ENCODE results near the gene TTC39A. TPM values are rescaled to one million over a fixed set of nuclear protein-coding genes. Genes with fewer than 3 reads are reported as not detected.
"Not testable (repeated sequence)": the region's sequence is repeated elsewhere in the genome, so short reads cannot be mapped to it uniquely, and the experiment has no call there.

The TTC39A gene
- total and polyA plus RNA-seq, 4 experiments from 2014 or later = not detected

DNA sequence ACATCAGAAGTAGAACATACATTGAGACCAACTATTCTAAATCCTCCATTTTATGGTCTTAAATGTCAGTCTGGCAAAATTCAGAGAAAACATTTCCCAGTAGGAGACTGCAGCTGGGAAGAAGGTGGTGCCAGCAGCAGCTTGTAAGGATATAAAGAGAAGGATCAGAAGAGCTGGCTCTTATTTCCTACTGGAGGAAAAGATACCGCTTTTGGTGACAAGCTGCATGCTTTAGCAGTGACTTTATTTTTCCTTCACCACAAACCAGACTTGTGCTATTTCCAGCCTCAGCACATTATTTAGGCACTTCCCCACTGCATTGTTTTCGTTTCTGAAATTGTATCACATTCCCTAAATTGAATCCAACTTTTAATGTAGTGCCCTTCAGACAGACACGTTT is 65.9 kb downstream of the TTC39A start:
- no peak for DNase-seq
- Mint-ChIP-seq H3K9me3 (no peaks in the 10 kb centered on the region), H3K27ac (peak overlapping the region in 4 of 7 donors; percentile 36 to 66 (median 47))

DNA sequence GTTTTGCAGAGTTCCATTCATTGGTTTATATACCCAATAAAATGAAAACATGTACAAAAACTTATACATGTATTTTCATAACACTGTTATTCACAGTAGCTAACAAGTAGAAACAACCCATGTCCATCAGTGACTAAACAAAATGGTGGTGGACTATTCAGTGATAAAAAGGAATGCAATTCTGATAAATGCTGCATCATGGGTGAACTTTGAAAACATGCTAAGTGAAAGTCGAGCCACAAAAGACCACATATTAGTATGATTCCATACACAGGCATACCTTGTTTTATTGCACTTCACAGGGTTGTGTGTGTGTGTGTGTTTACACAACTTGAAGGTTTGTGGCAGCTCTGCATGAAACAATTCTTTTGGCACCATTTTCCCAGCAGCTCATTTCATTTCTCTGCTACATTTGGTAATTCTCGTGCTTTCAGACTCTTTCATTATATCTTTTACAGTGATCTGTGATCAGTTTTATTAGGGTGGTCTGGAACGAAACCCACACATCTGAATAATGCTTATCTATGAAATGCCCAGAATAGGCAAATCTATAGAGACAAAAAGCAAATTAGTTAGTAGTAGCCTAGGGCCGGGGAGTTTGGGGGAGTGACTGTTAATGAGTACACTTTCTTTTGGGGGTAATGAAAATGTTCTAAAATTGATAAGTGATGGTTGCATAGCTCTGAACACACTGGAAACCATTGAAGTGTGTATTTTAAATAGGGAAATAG is 67.0 kb downstream of the TTC39A start:
- Mint-ChIP-seq H3K4me1 (peaks cover 48 to 82% (median 67%) of the 10 kb centered on the region in 4 donors), H3K27ac (peak overlapping the region in 2 of 7 donors; percentile 38 to 41), H3K9me3 (no peaks in the 10 kb centered on the region), H3K36me3 (peaks cover 0 to 5% of the 10 kb centered on the region in 2 donors), H3K27me3 (no peaks in the 10 kb centered on the region), H3K4me3 (peak overlapping the region in 1 of 8 donors; percentile 46)
- DNase-seq = no peak
- Histone ChIP-seq H3K4me1 (ENCODE audit: insufficient read depth, low read length) (peaks cover 35% of the 10 kb centered on the region), H3K4me3 (ENCODE audit: low read length in 2 of 2) (no peak overlapping the region), H3K9me3 (ENCODE audit: control insufficient read depth in 1 of 2, low read length in 2 of 2) (no peaks in the 10 kb centered on the region), H3K27me3 (ENCODE audit: insufficient read depth, low read length) (no peaks in the 10 kb centered on the region), H3K36me3 (ENCODE audit: insufficient read depth, low read length) (no peaks in the 10 kb centered on the region), H3K27ac (ENCODE audit: low read depth, low read length) (no peak overlapping the region)
- intact Hi-C loops (cut with micrococcal nuclease) = no loop called here
- ChIA-PET POLR2A (ENCODE audit: partially characterized antibody) (no interaction called here), CTCF (ENCODE audit: partially characterized antibody) (interaction anchor here (1.6 kb wide), 1 partner anchor 28 kb away, joined by 4 read pairs; no protein-coding TSS in a partner anchor)

More for the DNA sequence above, 65.9 kb downstream of the TTC39A start:
- Histone ChIP-seq H3K9me3 (ENCODE audit: control insufficient read depth in 1 of 2, low read length in 2 of 2) (no peaks in the 10 kb centered on the region), H3K27me3 (ENCODE audit: insufficient read depth, low read length) (no peaks in the 10 kb centered on the region), H3K27ac (ENCODE audit: low read depth, low read length) (no peak overlapping the region), H3K36me3 (ENCODE audit: insufficient read depth, low read length) (no peaks in the 10 kb centered on the region), H3K4me3 (ENCODE audit: low read length in 2 of 2) (no peak overlapping the region), H3K4me1 (ENCODE audit: insufficient read depth, low read length) (peaks cover 28% of the 10 kb centered on the region)
- CTCF ChIA-PET (ENCODE audit: partially characterized antibody) = no interaction called here
- H3K4me1 Mint-ChIP-seq = peaks cover 40 to 75% (median 59%) of the 10 kb centered on the region in 4 donors
- no peak overlapping the region for H3K4me3 Mint-ChIP-seq
- intact Hi-C loops (cut with micrococcal nuclease) = no loop called here
- POLR2A ChIA-PET (ENCODE audit: partially characterized antibody) = interaction anchor here (1.7 kb wide), 1 partner anchor 29 kb away, joined by 4 read pairs; no protein-coding TSS in a partner anchor
- peaks cover 3 to 8% of the 10 kb centered on the region in 2 donors for H3K36me3 Mint-ChIP-seq
- no peaks in the 10 kb centered on the region for H3K27me3 Mint-ChIP-seq

DNA sequence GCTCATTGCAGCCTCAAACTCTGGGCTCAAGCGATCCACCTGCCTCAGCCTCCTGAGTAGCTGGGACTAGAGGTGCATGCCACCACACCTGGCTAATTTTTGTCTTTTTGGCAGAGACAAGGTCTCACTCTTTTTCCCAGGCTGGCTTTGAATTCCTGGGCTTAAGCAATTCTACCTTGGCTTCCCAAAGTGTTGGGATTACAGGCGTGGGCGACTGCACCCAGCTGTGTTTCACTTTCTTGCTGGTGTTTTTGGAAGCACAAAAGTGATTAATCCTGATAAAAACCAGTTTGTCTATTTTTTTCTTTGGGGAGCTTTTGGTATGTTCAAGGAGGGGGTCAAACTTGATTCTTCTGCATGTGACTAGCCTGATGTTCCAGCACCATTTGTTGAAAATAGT is 75.0 kb downstream of the TTC39A start:
- H3K27me3 ChIP-seq (ENCODE audit: insufficient read depth, low read length) = no peaks in the 10 kb centered on the region
- peaks cover 21% of the 10 kb centered on the region for H3K4me1 ChIP-seq (ENCODE audit: insufficient read depth, low read length)
- no peak for DNase-seq
- intact Hi-C loops (cut with micrococcal nuclease) = no loop called here
- Mint-ChIP-seq H3K27me3 (no peaks in the 10 kb centered on the region), H3K9me3 (no peaks in the 10 kb centered on the region), H3K4me1 (peaks cover 31 to 68% (median 43%) of the 10 kb centered on the region in 4 donors), H3K36me3 (peaks cover 0 to 5% of the 10 kb centered on the region in 2 donors), H3K27ac (peak overlapping the region in 1 of 7 donors; percentile 24), H3K4me3 (no peak overlapping the region)
- ChIA-PET CTCF (ENCODE audit: partially characterized antibody) (interaction anchor here (1.1 to 1.6 kb wide), 3 partner anchors 11 to 42 kb away, joined by 3 to 4 read pairs (median 4); no protein-coding TSS in a partner anchor), POLR2A (ENCODE audit: partially characterized antibody) (no interaction called here)
- H3K4me3 ChIP-seq (ENCODE audit: low read length in 2 of 2) = no peak overlapping the region
- H3K27ac ChIP-seq (ENCODE audit: low read depth, low read length) = no peak overlapping the region
- H3K9me3 ChIP-seq (ENCODE audit: control insufficient read depth in 1 of 2, low read length in 2 of 2) = no peaks in the 10 kb centered on the region
- H3K36me3 ChIP-seq (ENCODE audit: insufficient read depth, low read length) = no peaks in the 10 kb centered on the region

DNA sequence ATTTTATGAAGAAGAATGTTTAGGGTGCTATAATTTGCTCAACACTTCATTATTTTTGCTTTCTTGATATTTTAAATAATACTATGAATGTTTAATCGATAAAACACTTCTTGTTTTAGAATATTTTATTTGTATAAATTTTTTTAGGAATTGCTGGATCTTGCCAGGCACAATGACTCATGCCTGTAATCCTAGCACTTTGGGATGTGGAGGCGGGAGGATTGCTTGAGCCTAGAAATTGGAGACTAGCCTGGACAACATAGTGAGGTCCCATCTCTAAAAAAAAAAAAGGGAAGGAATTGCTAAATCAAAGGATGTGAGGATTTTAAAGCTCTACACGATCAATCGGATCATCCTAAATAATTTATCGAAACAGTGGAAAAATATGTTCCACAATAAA is 76.7 kb downstream of the TTC39A start:
- Histone ChIP-seq H3K36me3 (ENCODE audit: insufficient read depth, low read length) (no peaks in the 10 kb centered on the region), H3K4me1 (ENCODE audit: insufficient read depth, low read length) (peaks cover 15% of the 10 kb centered on the region), H3K27me3 (ENCODE audit: insufficient read depth, low read length) (no peaks in the 10 kb centered on the region), H3K27ac (ENCODE audit: low read depth, low read length) (no peak overlapping the region), H3K4me3 (ENCODE audit: low read length in 2 of 2) (no peak overlapping the region), H3K9me3 (ENCODE audit: control insufficient read depth in 1 of 2, low read length in 2 of 2) (no peaks in the 10 kb centered on the region)
- intact Hi-C loops (cut with micrococcal nuclease) = no loop called here
- H3K9me3 Mint-ChIP-seq = no peaks in the 10 kb centered on the region
- DNase-seq = no peak
- H3K4me1 Mint-ChIP-seq = peaks cover 23 to 63% (median 38%) of the 10 kb centered on the region in 4 donors
- no peak overlapping the region for H3K4me3 Mint-ChIP-seq
- CTCF ChIA-PET (ENCODE audit: partially characterized antibody) = no interaction called here
- no peaks in the 10 kb centered on the region for H3K27me3 Mint-ChIP-seq
- POLR2A ChIA-PET (ENCODE audit: partially characterized antibody) = no interaction called here
- peaks cover 0 to 5% of the 10 kb centered on the region in 2 donors for H3K36me3 Mint-ChIP-seq
- H3K27ac Mint-ChIP-seq = no peak overlapping the region

DNA sequence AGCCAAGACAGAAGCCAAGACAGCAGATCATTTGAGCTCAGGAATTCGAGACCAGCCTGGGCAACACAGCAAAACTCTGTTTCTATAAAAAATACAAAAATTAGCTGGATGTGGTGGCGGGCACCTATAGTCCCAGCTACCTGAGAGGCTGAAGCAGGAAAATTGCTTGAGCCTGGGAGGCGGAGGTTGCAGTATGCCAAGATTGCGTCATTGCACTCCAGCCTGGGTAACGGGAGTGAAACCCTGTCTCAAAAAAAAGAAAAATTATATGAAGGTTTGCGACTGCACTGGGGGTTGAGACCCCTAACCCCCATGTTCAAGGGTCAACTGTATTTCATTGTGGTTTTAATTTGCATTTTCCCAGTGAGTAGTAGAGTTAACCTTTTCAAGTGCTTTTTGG is 78.0 kb downstream of the TTC39A start:
- Mint-ChIP-seq H3K27ac (no peak overlapping the region), H3K36me3 (peaks cover 0 to 7% of the 10 kb centered on the region in 2 donors), H3K4me1 (peaks cover 19 to 63% (median 39%) of the 10 kb centered on the region in 4 donors), H3K9me3 (no peaks in the 10 kb centered on the region), H3K27me3 (no peaks in the 10 kb centered on the region), H3K4me3 (peak overlapping the region in 3 of 8 donors; percentile 39 to 64 (median 58))
- POLR2A ChIA-PET (ENCODE audit: partially characterized antibody) = interaction anchor here (0.7 kb wide), 1 partner anchor 17 kb away, joined by 4 read pairs; the partner anchor contains the start of gene RNF11
- H3K4me1 ChIP-seq (ENCODE audit: insufficient read depth, low read length) = peaks cover 14% of the 10 kb centered on the region
- no peak overlapping the region for H3K27ac ChIP-seq (ENCODE audit: low read depth, low read length)
- intact Hi-C loops (cut with micrococcal nuclease) = no loop called here
- CTCF ChIA-PET (ENCODE audit: partially characterized antibody) = no interaction called here
- no peak overlapping the region for H3K4me3 ChIP-seq (ENCODE audit: low read length in 2 of 2)
- no peaks in the 10 kb centered on the region for H3K36me3 ChIP-seq (ENCODE audit: insufficient read depth, low read length)
- no peak for DNase-seq
- no peaks in the 10 kb centered on the region for H3K9me3 ChIP-seq (ENCODE audit: control insufficient read depth in 1 of 2, low read length in 2 of 2)
- H3K27me3 ChIP-seq (ENCODE audit: insufficient read depth, low read length) = no peaks in the 10 kb centered on the region

DNA sequence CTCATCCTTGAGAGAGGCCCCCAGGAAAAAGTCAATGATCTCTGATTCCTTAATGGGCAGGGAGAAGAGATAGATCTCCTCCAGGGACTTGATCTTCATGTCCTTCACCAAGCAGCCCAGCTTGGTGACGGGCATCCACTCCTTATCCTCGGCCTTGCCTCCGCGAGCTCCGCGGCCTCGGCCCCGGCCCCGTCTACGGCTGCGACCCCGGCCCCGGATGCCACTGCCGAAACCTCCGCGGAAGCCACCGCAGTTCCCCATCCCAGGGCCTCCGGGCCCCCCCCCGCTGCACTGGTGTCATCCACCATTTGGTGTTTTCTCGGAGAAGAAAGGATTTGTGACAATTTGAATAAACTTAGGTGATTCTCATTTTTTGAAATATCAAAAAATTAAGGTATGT is 79.2 kb downstream of the TTC39A start:
- POLR2A ChIA-PET (ENCODE audit: partially characterized antibody); H3K27ac Mint-ChIP-seq; H3K4me3 ChIP-seq (ENCODE audit: low read length in 2 of 2); CTCF ChIA-PET (ENCODE audit: partially characterized antibody); H3K36me3 ChIP-seq (ENCODE audit: insufficient read depth, low read length); H3K4me3 Mint-ChIP-seq; H3K27me3 Mint-ChIP-seq; H3K36me3 Mint-ChIP-seq; DNase-seq; H3K27me3 ChIP-seq (ENCODE audit: insufficient read depth, low read length); H3K9me3 ChIP-seq (ENCODE audit: control insufficient read depth in 1 of 2, low read length in 2 of 2); intact Hi-C loops (cut with micrococcal nuclease); H3K27ac ChIP-seq (ENCODE audit: low read depth, low read length); H3K9me3 Mint-ChIP-seq: not testable (repeated sequence)
- H3K4me1 Mint-ChIP-seq = peaks cover 27 to 67% (median 48%) of the 10 kb centered on the region in 4 donors
- peaks cover 26% of the 10 kb centered on the region for H3K4me1 ChIP-seq (ENCODE audit: insufficient read depth, low read length)

DNA sequence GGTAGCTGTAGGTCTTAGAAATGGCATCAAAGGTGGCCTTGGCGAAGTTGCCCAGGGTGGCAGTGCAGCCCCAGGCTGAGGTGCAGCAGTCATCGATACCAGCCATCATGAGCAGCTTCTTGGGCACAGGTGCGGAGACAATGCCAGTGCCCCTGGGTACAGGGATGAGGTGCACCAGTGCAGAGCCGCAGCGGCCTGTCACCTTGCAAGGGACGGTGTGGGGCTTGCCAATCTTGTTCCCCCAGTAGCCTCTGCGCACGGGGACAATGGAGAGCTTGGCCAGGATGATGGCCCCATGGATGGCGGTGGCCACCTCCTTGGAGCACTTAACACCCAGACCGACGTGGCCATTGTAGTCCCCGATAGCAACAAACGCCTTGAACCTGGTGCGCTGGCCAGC is 79.6 kb downstream of the TTC39A start:
- H3K4me3 Mint-ChIP-seq; H3K36me3 ChIP-seq (ENCODE audit: insufficient read depth, low read length); intact Hi-C loops (cut with micrococcal nuclease); H3K27me3 ChIP-seq (ENCODE audit: insufficient read depth, low read length); H3K27ac Mint-ChIP-seq; H3K4me3 ChIP-seq (ENCODE audit: low read length in 2 of 2); H3K27ac ChIP-seq (ENCODE audit: low read depth, low read length); POLR2A ChIA-PET (ENCODE audit: partially characterized antibody); H3K36me3 Mint-ChIP-seq; H3K9me3 Mint-ChIP-seq; H3K27me3 Mint-ChIP-seq; DNase-seq; CTCF ChIA-PET (ENCODE audit: partially characterized antibody); H3K9me3 ChIP-seq (ENCODE audit: control insufficient read depth in 1 of 2, low read length in 2 of 2): not testable (repeated sequence)
- peaks cover 29% of the 10 kb centered on the region for H3K4me1 ChIP-seq (ENCODE audit: insufficient read depth, low read length)
- peaks cover 27 to 67% (median 48%) of the 10 kb centered on the region in 4 donors for H3K4me1 Mint-ChIP-seq

All from CD4-positive, alpha-beta memory T cell (primary cell).